ENCODE results near the gene ZNF831.

Gene ZNF831

DNA sequence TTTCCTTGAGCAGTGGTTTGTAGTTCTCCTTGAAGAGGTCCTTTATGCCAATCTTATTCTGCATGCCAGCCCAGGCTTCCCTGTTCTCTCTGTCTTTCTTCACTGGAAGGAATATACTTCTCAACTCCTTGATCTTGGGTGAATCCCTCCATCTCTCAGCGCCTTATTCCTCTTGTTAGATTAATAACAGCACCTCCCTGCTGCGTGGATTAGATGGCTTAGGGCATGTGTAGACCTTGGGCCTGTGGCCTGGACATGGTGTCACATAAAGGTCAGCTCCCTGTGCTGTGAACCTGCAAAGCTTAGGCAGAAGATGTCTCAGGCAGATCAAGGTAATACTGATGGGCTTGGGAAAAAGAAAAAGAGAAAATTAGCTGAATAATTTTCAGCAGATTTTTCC is 18.3 kb downstream of the ZNF831 start:
- no peak for DNase-seq (ENCODE audit: low spot score)

DNA sequence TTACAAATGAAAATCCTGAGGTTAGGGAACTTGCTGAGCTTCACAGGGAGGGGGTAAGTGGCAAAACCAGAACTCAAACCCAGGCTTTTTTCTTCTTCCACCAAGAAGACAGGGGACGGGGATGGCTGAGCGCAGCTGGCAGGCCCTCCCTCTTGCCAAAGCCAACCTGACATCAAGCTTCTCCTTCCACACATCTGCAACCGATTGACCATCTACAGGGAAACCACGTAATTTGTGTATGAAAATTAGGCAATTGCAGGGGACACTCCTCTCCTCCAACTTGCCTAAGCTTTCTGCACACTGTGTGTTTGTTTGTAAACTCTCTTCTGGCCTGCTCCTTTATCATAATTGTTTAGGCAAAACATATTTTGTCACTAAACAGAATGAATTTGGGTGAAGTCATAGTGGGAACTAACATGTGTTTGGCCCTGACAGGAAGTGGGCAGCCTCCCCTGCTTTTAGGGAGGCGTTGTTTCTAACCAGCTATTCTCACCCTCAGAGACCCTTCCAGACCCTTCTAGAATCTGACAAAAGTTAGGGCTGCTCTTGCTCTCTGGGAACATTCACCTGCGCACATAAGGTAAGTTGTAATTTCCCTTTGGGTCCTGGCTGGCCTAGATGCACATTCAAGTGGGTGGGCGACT is 18.9 kb downstream of the ZNF831 start:
- DNase-seq (ENCODE audit: low spot score): no peak

DNA sequence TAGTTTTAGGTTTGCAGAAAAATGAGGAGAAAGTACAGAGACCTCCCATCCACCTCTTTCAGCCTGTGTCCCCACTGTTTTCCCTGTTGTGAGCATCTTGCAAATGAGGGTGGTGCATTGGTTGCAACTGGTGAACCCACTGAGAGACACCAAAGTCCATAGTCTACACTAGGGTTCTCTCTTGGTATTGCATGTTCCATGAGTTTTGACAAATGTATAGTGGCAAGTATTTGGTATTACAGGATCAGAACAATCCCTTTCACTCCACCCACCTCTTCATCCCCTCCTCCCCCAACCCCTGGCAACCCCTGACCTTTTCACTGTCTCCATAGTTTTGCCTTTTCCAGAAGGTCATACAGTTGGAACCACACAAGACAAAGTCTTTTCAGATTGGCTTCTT is 20.1 kb downstream of the ZNF831 start:
- no peak for DNase-seq (ENCODE audit: low spot score)

DNA sequence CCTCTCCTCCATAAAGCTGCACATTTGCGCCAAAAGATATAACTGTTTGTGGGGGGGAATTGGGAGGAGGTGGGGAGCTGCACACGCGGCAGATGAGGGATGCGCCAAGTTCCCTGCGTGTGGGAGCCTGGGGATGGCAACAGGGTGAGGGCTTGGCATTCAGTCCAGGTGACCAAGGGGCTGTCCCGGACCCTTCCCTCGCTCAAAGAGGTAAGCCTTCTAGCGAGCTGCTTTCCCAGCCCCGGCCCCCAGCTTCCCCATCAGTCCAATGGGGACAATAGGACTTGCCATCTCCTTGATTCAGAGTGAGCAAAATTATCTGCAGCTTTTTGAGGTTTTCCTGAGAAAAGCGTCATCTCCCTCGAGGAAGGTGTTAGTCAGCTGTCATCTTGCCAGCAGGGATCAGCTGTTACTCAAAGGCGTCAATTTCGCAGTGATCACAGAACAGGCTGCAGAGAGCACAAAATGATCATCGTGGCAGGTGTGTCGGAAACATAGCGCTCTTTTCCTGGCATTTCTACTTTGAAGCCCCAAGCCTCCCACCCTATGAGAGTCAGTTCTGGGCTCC is 21.3 kb downstream of the ZNF831 start:
- DNase-seq (ENCODE audit: low spot score): no peak

DNA sequence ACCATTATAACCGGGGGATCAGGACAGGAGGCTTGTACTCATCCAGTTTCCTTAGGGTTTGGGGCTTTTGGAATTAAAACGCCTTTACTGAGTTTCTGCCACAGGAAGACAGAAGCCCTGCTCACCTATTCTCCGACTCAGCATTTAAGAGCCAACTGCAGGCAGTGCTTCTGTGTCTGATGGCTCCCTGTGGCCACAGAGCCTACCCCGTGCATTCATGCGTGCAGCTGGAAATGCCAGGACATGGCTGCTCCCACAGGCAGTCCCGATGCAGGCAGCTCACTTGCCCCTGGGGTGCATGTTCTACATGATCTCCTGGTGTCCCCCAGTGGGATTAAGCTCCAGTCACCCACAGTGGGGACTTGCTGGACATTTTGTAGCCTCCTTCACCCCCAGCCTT is 22.2 kb downstream of the ZNF831 start:
- DNase-seq (ENCODE audit: low spot score): no peak

DNA sequence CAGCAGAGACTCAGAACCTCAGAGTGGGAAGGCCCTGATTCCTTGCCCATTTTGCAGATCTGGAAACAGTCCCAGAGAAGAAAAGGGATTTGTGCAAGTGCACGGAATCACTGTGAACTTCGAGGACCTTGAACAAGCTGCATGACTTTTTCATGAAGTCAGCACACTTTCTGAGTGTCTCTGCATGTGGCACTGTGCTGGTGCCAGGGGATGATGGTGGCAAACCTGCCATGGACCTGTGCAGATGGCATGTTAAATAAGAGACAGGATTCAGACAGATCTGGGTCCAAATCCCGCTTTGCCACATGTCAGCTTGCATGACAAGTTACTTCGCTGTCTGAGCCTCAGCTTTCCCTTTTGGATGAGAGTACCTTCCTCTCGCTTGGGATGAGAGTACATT is 26.8 kb downstream of the ZNF831 start:
- no peak for DNase-seq (ENCODE audit: low spot score)

DNA sequence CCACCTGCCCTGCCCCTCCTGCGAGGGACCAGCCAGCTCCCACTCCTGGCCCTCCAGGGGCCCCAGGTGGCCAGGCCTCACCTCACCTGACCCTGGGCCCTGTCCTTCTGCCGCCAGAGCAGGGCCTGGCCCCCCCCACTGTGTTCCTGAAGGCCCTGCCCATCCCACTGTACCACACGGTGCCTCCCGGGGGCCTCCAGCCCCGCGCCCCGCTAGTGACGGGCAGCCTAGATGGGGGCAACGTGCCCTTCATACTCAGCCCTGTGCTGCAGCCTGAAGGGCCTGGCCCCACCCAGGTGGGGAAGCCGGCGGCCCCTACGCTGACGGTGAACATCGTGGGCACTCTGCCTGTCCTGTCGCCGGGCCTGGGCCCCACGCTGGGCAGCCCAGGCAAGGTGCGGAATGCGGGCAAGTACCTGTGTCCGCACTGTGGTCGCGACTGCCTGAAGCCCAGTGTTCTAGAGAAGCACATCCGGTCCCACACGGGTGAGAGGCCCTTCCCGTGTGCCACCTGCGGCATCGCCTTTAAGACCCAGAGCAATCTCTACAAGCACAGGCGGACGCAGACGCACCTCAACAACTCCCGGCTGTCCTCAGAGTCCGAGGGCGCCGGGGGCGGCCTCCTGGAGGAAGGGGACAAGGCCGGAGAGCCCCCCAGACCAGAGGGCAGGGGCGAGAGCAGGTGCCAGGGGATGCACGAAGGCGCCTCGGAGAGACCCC is 27.6 kb downstream of the ZNF831 start:
- no peak for DNase-seq (ENCODE audit: low spot score)

DNA sequence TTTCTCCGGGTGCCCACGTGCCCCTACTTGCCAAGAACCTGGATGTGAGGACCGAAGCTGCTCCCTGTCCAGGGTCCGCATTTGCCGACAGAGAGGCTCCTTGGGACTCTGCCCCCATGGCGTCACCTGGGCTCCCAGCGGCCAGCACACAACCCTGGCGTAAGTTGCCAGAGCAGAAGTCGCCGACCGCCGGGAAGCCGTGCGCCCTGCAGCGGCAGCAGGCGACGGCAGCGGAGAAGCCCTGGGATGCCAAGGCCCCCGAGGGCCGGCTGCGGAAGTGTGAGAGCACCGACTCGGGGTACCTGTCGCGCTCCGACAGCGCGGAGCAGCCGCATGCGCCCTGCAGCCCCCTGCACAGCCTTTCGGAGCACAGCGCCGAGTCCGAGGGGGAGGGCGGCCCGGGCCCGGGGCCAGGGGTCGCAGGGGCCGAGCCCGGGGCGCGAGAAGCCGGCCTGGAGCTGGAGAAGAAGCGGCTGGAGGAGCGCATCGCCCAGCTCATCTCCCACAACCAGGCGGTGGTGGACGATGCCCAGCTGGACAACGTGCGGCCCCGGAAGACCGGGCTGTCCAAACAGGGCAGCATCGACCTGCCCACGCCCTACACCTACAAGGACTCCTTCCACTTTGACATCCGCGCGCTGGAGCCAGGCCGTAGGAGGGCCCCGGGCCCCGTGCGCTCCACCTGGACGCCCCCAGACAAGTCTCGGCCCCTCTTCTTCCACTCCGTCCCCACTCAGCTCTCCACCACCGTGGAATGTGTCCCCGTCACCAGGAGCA is 28.3 kb downstream of the ZNF831 start:
- DNase-seq (ENCODE audit: low spot score): no peak

DNA sequence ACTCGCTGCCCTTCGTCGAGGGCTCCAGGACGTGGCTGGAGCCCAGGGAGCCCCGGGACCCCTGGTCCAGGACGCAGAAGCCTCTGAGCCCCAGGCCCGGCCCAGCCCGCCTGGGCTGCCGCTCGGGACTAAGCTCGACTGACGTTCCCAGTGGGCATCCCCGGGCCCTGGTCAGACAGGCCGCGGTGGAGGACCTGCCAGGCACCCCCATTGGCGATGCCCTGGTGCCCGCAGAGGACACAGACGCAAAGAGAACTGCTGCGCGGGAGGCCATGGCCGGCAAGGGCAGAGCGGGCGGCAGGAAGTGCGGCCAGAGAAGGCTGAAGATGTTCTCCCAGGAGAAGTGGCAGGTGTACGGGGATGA is 28.9 kb downstream of the ZNF831 start:
- DNase-seq (ENCODE audit: low spot score): no peak

DNA sequence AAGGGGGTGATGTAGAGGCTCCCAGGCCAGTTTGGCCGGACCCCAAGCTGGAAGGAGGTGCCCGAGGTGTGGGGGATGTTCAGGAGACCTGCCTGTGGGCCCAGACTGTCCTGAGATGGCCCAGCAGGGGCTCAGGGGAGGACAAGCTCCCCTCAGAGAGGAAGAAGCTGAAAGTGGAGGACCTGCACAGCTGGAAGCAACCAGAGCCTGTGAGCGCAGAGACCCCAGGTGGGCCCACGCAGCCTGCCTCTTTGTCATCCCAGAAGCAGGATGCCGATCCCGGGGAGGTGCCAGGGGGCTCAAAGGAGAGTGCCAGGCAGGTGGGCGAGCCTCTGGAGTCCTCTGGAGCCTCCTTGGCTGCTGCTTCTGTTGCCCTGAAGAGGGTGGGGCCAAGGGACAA is 29.7 kb downstream of the ZNF831 start:
- no peak for DNase-seq (ENCODE audit: low spot score)

DNA sequence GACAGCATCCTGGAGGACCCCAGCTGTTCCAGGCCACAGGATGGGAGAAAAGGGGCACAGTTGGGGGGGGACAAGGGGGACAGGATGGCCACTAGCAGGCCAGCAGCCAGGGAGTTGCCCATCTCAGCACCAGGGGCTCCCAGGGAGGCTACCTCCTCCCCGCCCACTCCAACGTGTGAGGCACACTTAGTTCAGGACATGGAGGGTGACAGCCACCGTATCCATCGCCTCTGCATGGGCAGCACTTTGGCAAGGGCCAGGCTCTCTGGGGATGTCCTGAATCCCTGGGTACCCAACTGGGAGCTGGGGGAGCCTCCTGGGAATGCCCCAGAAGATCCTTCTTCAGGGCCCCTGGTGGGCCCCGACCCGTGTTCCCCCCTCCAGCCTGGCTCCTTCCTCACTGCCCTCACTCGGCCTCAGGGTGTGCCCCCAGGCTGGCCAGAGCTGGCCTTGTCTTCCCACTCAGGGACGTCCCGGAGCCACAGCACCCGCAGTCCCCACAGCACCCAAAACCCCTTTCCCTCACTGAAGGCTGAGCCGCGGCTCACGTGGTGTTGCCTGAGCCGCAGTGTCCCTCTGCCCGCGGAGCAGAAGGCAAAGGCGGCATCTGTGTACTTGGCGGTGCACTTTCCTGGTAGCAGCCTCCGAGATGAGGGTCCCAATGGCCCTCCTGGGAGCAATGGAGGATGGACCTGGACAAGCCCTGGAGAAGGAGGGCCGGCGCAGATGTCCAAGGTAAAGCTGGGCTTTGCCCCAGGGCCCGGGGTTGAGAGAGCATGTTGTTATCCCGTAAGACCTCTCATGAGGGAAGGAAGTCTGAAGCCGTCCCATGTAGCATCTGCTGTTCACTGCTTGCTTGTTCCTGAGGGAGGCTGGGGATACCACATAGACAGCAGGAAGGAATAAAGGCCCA is 30.7 kb downstream of the ZNF831 start:
- DNase-seq (ENCODE audit: low spot score): peak; percentile 42

DNA sequence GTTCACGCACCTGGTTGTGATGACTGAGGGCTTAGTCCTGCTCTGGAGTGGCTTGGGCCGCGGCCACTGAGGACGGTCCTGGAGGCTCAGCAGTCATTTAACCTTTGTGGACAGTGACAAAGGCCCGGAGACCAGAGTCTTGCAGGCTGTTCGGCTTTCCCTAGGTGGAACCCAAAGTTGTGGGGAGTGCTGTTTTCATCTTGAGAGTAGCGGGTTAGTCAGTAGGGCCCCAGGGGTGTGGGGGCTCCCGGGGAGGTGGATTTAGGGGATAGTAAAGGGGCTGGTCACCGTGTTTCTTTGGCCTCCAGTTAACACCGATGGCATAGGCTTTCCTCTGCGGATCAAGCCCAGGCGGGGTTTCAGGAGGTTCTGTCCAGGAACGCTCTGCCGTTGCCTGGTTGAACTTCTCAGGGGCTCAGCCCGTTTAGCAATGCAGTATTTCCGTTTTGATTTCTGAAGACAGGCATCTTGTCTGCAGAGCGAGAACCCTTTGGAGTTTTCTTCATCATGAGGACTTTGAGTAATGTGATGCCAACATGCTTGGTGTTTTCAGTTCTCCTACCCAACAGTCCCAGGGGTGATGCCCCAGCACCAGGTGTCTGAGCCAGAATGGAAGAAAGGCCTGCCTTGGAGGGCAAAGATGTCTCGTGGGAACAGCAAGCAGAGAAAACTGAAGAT is 31.8 kb downstream of the ZNF831 start:
- peak; percentile 32 for DNase-seq (ENCODE audit: low spot score)

DNA sequence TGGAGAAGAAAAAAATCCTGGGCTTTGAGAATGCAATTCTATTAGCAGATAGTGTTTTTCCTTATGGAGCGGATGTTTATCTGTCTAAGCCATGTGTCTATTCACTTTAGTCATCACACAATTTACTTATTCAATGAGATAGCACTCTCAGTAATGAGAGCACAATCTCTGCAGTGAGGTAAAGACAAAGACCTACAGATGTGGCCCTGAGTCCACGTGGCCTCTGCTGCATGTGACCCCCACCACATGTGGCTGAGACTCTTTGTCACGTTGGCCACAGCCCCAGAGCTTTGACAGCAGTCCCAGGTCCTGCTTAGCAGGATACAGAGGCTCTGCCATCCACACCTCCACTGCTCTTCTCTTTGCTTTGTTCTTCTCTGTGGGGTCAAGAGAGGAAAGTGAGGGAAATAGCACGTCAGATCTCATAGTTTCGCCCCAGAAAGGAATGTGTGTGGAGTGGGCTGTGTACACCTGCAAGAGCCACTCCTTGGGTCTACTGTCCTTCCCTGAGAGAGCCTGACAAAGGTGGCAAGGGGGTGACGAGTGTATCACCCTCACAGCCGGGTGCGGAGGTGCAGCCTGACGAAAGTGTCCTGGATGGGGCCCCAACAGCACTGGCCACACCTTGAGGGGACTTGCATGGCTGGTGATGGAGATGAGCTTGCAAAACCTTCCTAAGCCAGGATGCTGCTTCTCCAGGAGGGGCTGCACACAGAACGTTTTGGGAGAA is 40.7 kb downstream of the ZNF831 start:
- peak; percentile 33 for DNase-seq (ENCODE audit: low spot score)

DNA sequence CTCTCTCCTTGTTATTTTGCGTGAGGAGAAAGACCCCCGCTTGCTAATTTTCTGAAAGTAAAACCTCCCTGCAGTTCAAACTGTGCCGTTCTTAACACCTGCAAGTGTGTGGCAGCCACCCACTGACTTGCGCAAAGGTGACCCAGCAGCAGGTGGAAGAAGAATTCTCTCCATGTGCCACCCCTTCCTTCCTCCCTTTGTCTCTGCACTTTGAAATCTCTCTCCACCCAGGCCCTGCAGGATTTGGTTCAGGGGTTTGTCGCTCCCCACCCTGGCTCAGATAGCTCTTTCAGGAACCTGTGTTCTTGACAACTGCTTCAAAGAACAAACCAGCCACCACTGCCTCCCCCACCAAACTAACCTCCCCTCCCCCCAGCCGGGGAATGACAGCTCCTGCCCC is 41.4 kb downstream of the ZNF831 start:
- peak; percentile 41 for DNase-seq (ENCODE audit: low spot score)

DNA sequence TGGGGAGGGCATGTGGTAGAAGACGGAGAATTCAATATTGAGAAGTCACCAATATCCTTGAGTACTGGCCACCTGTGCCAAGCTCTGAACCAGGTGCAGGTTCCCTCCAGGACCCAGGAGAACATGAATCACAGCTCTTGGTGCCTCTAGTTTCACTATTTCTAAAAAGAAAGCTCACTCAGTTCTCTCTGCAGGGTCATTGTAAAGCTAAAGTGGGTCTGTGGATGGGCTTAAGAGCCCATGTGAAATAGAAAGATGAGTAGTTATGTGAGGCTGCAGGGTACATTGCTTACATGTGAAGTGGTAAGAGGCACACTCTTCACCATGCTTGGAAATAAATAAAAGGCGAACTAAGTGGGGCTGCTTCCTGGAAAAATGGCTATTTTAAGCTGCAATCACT is 43.6 kb downstream of the ZNF831 start:
- DNase-seq (ENCODE audit: low spot score): no peak

DNA sequence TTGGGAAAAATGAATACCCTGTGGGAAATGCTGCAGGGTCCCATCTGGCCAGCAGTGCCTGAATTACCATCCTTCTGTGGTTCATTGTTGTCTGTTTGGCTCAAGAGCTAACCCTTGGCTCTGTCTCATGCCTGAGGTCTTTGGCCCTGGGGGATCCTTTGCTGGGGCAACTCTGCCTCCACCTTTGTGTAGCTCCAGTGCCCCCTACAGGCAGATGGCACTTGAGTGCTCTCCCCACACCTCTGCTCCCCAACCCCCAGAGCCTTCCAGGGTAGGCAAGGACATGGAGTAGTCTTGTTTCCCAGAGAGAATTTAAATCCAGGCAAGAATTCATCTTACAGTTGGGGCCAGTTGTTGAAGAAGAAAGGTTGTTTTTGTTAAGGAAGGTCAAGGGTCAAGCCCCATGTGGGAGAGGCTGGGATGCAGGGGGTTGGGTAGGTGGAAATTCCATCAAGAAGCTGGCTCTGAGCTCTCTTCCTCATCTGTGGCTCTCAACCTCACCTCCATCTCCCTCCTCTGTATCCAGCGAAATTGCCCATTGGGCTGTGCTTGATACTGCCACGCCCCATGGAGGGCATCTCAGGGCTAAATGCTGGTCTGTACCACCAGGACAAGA is 44.2 kb downstream of the ZNF831 start:
- DNase-seq (ENCODE audit: low spot score): peak; percentile 80

DNA sequence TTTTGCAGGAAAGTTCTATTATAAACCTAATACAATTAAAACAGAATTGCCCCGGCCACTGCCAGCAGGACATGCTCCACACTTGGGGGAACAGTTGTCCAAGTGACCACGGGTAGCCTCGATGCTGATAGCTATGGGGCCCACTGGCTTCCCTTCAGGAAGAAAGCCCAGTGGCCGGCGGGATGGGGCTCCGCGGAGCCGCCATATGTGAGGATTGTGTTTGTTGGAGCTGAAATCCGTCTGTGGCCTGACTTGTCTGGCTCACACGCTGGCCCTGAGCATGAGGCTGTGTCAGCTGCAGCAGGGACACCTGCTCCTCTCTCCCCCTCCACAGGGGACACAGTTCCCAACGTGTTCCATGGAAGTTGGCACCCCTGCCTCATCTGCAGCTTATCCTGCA is 46.6 kb downstream of the ZNF831 start:
- DNase-seq (ENCODE audit: low spot score): no peak

DNA sequence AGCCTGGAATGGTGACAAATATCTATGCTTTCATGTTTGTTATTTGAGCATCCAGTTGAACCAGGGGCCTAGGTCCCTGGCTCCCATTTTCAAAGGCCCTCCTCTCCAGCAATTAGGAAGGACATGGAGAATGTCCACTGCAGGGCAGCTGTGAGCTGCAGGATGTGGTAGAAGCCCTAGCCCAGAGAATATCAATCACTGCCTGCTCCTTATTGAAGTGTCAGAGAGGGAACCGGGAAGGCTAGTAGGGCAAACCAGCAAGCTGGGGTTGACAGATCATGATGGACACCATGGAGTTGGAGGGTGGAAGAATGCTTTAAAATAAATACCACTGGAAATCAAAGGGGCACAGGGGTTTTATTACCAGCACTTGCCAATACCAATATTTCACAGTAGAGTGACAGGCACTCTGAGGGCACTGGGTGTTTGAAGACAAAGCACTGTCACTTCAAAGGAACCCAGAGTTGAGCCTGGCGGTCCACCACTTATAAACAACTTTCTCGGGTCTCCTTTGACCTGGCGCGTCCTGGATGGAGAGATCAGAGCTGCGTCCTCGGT is 47.7 kb downstream of the ZNF831 start:
- DNase-seq (ENCODE audit: low spot score): no peak

DNA sequence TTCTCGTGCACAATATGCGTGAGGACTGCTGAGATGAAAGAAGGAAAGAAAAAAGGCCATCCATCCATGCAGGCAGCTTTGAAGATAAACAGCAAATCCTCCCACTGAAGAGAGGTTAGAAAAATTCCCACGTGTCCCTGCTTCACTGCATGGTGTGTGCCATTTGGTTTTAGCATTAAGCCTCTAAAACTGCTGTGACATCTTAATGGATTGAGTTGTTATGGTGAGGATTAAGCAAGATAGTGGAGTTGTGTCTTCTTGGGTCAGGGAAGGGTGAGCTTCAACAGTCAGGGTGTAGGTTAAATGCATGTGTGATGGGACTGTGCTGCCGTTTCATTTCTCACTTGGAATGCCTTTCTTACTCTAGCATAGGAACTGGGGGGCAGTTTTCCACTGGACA is 50.5 kb downstream of the ZNF831 start:
- no peak for DNase-seq (ENCODE audit: low spot score)

Data from ecto neural progenitor cell (in vitro differentiated cells).